T-cell (primary cell): ENCODE results near the gene PTTG1IP. TPM values are rescaled to one million over a fixed set of nuclear protein-coding genes. Genes with fewer than 3 reads are reported as not detected.

Experiments used
- ATAC-seq, 4 experiments: fragments of 200-7000 bp in 3 of 4; fragments of 150-1000 bp in 1 of 4; cut with Tn5 transposase; replicated peaks in 1 of 4; 1 replicate in 3 of 4; 2 replicates in 1 of 4; pipeline ENCODE4 v1.10.0; 2021; ENCODE audit warnings: moderate library complexity in 3 of 4, mild to moderate bottlenecking in 2 of 4, moderate number of reproducible peaks in 1 of 4
- CTCF ChIA-PET, 2 donors: fragments of 300-600 bp; sonication (Branson Sonifier 250); formaldehyde crosslinking; loops; one replicate each; lab custom pipeline; 2022; ENCODE audit warnings: antibody characterized with exemption in 2 of 2; lab: Charles Lee
- POLR2A ChIA-PET, 2 donors: fragments of 300-600 bp; sonication (Branson Sonifier 250); formaldehyde crosslinking; loops; one replicate each; lab custom pipeline; 2022; ENCODE audit warnings: antibody characterized with exemption in 2 of 2; lab: Charles Lee
- DNase-seq, 35 experiments: peaks; one replicate each; pipeline versions ENCODE4 v3.0.0 to v3.0.0-alpha.2; 2013 to 2023
- H3K27ac ChIP-seq: one replicate; pipeline ENCODE4 v1.5.1; 2013; ENCODE audit warnings: low read length
- H3K27me3 ChIP-seq, 2 experiments: replicated peaks in 1 of 2; 1 replicate in 1 of 2; 2 replicates in 1 of 2; pipeline versions ENCODE4 v1.6.1 to v1.7.0; 2013; ENCODE audit warnings: low read length in 1 of 2, mixed read lengths in 1 of 2; ENCODE audit not compliant: control insufficient read depth in 2 of 2, insufficient read depth in 2 of 2; ENCODE audit errors: extremely low read depth in 1 of 2
- H3K36me3 ChIP-seq, 2 donors: 1 replicate in 1 of 2; 2 replicates in 1 of 2; pipeline versions ENCODE4 v1.6.1 to v1.7.0; 2013; ENCODE audit warnings: low read length in 1 of 2; ENCODE audit not compliant: control insufficient read depth in 2 of 2, insufficient read depth in 1 of 2; ENCODE audit errors: extremely low read depth in 1 of 2
- H3K4me1 ChIP-seq, 2 experiments: 1 replicate in 1 of 2; 2 replicates in 1 of 2; pipeline versions ENCODE4 v1.6.1 to v1.7.0; 2013; ENCODE audit warnings: low read length in 2 of 2, mixed read lengths in 1 of 2; ENCODE audit not compliant: insufficient read depth in 2 of 2, control insufficient read depth in 1 of 2; ENCODE audit errors: extremely low read depth in 1 of 2
- H3K4me3 ChIP-seq, 2 donors: 1 replicate in 1 of 2; 2 replicates in 1 of 2; pipeline versions ENCODE4 v1.5.1 to v1.7.0; 2013; ENCODE audit warnings: mild to moderate bottlenecking in 2 of 2, low read length in 1 of 2, moderate library complexity in 1 of 2; ENCODE audit not compliant: control insufficient read depth in 1 of 2; ENCODE audit errors: extremely low read depth in 1 of 2
- H3K9me3 ChIP-seq: 2 replicates; pipeline ENCODE4 v1.7.0; 2013
- H3K27ac Mint-ChIP-seq, 2 donors: one replicate each; pipeline ENCODE4 v1.8.0; 2020 to 2021; ENCODE audit warnings: mild to moderate bottlenecking in 2 of 2, mixed read lengths in 2 of 2
- H3K27me3 Mint-ChIP-seq, 2 donors: one replicate each; pipeline ENCODE4 v1.8.0; 2021 to 2022; ENCODE audit warnings: mixed read lengths in 2 of 2
- H3K36me3 Mint-ChIP-seq: one replicate; pipeline ENCODE4 v1.8.0; 2021; ENCODE audit warnings: mixed read lengths
- H3K4me1 Mint-ChIP-seq, 3 donors: one replicate each; pipeline ENCODE4 v1.8.0; 2020 to 2022; ENCODE audit warnings: mixed read lengths in 3 of 3, mild to moderate bottlenecking in 1 of 3
- H3K4me3 Mint-ChIP-seq, 3 donors: one replicate each; pipeline ENCODE4 v1.8.0; 2020 to 2022; ENCODE audit warnings: mild to moderate bottlenecking in 3 of 3, mixed read lengths in 3 of 3, moderate library complexity in 3 of 3
- H3K9me3 Mint-ChIP-seq, 3 donors: one replicate each; pipeline ENCODE4 v1.8.0; 2020 to 2022; ENCODE audit warnings: mixed read lengths in 3 of 3
- WGBS: methylation state at CpG from one replicate; pipeline ENCODE4 v1.1.5; 2013; ENCODE audit warnings: missing lambda C conversion rate; ENCODE audit not compliant: insufficient coverage; 5-methylcytosine and 5-hydroxymethylcytosine counted together
- total RNA-seq, 35 experiments: library from RNA in 6 of 35; stranded (reverse) in 6 of 35; fragments of 120-200 nt in 1 of 35; gene quantifications; one replicate each; pipeline versions ENCODE4 v1.2.1 to v1.2.4 and lab custom pipeline; 2013 to 2026

PTTG1IP gene
- total RNA-seq, 5 donors from 2014 or later (not counting 1 experiment from before 2014, with no cell fraction given) = 73.4 to 91.1 (median 90.2) TPM

DNA sequence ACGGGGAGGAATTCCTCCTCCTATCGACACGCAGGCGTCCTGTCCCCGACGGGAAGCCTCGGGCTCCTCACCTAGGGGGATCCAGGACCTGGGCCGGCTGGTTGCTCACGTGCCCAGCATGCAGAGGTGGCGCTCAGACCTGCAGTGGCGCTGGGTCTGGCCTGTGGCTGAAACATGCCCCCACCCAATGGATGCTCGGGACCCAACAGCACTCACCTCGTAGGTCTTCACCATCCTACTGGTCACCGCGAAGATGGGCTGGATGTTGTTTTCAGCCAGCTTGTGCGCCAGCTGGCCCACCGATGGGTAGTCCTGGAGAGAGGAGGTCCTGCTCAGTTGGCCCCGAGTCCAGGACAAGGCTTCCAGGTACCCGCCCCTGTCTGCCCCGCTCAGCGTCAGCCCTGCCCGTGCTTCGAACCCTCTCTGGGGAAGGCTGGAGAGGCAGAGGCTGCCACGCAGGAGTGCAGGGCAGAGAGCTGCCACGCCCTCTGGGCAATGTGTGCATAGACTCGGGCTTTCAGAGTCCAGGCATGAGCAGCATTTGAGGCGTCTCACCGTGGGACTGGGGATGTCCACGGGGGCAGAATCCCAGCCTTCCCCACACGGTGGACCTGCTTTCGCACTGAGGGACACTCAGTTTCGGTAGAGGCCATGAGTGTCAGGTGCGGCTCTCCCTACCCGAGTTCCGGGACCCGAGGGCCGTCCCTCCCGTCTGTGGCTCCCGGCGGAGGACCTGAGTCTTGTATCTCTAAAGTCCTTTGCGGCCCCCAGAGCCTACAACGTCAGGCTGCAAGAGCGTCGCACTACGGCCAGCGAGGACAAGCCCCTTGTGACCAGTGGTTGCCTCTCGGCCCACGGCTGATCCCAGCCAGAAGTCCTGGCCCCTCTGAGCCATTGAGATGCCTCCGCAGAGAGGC, 25.6 kb upstream of the PTTG1IP start:
- no peak overlapping the region for H3K4me3 Mint-ChIP-seq
- H3K36me3 ChIP-seq = peaks cover 50 to 96% of the 10 kb centered on the region in 2 donors
- H3K27ac Mint-ChIP-seq = no peak overlapping the region
- DNase-seq = no peak
- ChIA-PET CTCF (interaction anchor here in 1 of 2 donors (0.6 kb wide), 1 partner anchor 33 kb away, joined by 7 read pairs; no protein-coding TSS in a partner anchor), POLR2A (interaction anchor here in 1 of 2 donors (0.6 kb wide), 2 partner anchors 20 to 89 kb away, joined by 3 to 6 read pairs; no protein-coding TSS in a partner anchor)
- WGBS = 91% methylated on average over 44 of the region's 49 CpGs
- peaks cover 0 to 22% of the 10 kb centered on the region in 2 experiments for H3K4me1 ChIP-seq
- no peak for ATAC-seq
- H3K9me3 Mint-ChIP-seq = no peaks in the 10 kb centered on the region
- H3K9me3 ChIP-seq = no peaks in the 10 kb centered on the region
- H3K27me3 ChIP-seq = no peaks in the 10 kb centered on the region
- no peak overlapping the region for H3K4me3 ChIP-seq
- H3K4me1 Mint-ChIP-seq = peaks cover 6 to 14% (median 8%) of the 10 kb centered on the region in 3 donors
- peaks cover 49% of the 10 kb centered on the region for H3K36me3 Mint-ChIP-seq
- no peaks in the 10 kb centered on the region for H3K27me3 Mint-ChIP-seq
- no peak overlapping the region for H3K27ac ChIP-seq

GRCh38 chr21:44898011-44898488, 24.6 kb upstream of the PTTG1IP start:
- H3K27ac ChIP-seq = peak overlapping the region; percentile 5
- ATAC-seq (no peak), DNase-seq (no peak)
- peaks cover 0 to 33% of the 10 kb centered on the region in 2 experiments for H3K4me1 ChIP-seq
- no peak overlapping the region for H3K4me3 ChIP-seq
- ChIA-PET POLR2A (interaction anchor here in 1 of 2 donors (0.7 kb wide), 1 partner anchor 392 kb away, joined by 3 read pairs; no protein-coding TSS in a partner anchor), CTCF (interaction anchor here (0.6 to 0.9 kb wide), 2 partner anchors 34 to 40 kb away, joined by 3 to 7 read pairs; no protein-coding TSS in a partner anchor)
- no peaks in the 10 kb centered on the region for H3K27me3 Mint-ChIP-seq
- H3K27me3 ChIP-seq = no peaks in the 10 kb centered on the region
- WGBS = 91% methylated on average over 11 of the region's 13 CpGs
- H3K9me3 Mint-ChIP-seq = no peaks in the 10 kb centered on the region
- no peak overlapping the region for H3K4me3 Mint-ChIP-seq
- H3K9me3 ChIP-seq = no peaks in the 10 kb centered on the region
- H3K27ac Mint-ChIP-seq = peak overlapping the region in 1 of 2 donors; percentile 22
- peaks cover 46 to 94% of the 10 kb centered on the region in 2 donors for H3K36me3 ChIP-seq
- peaks cover 51% of the 10 kb centered on the region for H3K36me3 Mint-ChIP-seq
- H3K4me1 Mint-ChIP-seq = peaks cover 10 to 22% (median 16%) of the 10 kb centered on the region in 3 donors

- Histone ChIP-seq H3K4me3 (no peak overlapping the region), H3K36me3 (peaks cover 43 to 91% of the 10 kb centered on the region in 2 donors), H3K9me3 (no peaks in the 10 kb centered on the region), H3K27me3 (no peaks in the 10 kb centered on the region), H3K4me1 (peaks cover 3 to 36% of the 10 kb centered on the region in 2 experiments), H3K27ac (no peak overlapping the region)
- Mint-ChIP-seq H3K36me3 (peaks cover 46% of the 10 kb centered on the region), H3K27me3 (no peaks in the 10 kb centered on the region), H3K4me3 (no peak overlapping the region), H3K9me3 (no peaks in the 10 kb centered on the region), H3K4me1 (peaks cover 13 to 23% (median 17%) of the 10 kb centered on the region in 3 donors), H3K27ac (no peak overlapping the region)
- ChIA-PET CTCF (interaction anchor here in 1 of 2 donors (0.8 to 0.9 kb wide), 2 partner anchors 30 to 40 kb away, joined by 3 read pairs; no protein-coding TSS in a partner anchor), POLR2A (interaction anchor here in 1 of 2 donors (0.7 kb wide), 1 partner anchor 393 kb away, joined by 3 read pairs; no protein-coding TSS in a partner anchor)
- WGBS = 89% methylated on average over 7 of the region's 21 CpGs
- DNase-seq (no peak), ATAC-seq (peak; percentile 14 to 41 (median 22))
Measured at GRCh38 chr21:44897326-44898010, 24.0 kb upstream of the PTTG1IP start.

- Histone ChIP-seq H3K4me3 (no peak overlapping the region), H3K36me3 (peaks cover 42 to 88% of the 10 kb centered on the region in 2 donors), H3K27ac (no peak overlapping the region), H3K9me3 (no peaks in the 10 kb centered on the region), H3K4me1 (peaks cover 3 to 41% of the 10 kb centered on the region in 2 experiments), H3K27me3 (no peaks in the 10 kb centered on the region)
- peaks cover 38% of the 10 kb centered on the region for H3K36me3 Mint-ChIP-seq
- ChIA-PET POLR2A (no interaction called here), CTCF (interaction anchor here (0.7 to 0.9 kb wide), 3 partner anchors 30 to 586 kb away, joined by 3 to 6 read pairs (median 3); no protein-coding TSS in a partner anchor)
- H3K4me3 Mint-ChIP-seq = no peak overlapping the region
- H3K4me1 Mint-ChIP-seq = peaks cover 14 to 24% (median 21%) of the 10 kb centered on the region in 3 donors
- DNase-seq (no peak), ATAC-seq (no peak)
- no peaks in the 10 kb centered on the region for H3K27me3 Mint-ChIP-seq
- H3K27ac Mint-ChIP-seq = no peak overlapping the region
- no peaks in the 10 kb centered on the region for H3K9me3 Mint-ChIP-seq
- 89% methylated on average over 24 of the region's 25 CpGs for WGBS
Measured at GRCh38 chr21:44896561-44897286, 23.2 kb upstream of the PTTG1IP start.

- Histone ChIP-seq H3K4me1 (peaks cover 3 to 50% of the 10 kb centered on the region in 2 experiments), H3K27me3 (no peaks in the 10 kb centered on the region), H3K9me3 (no peaks in the 10 kb centered on the region), H3K36me3 (peaks cover 37 to 88% of the 10 kb centered on the region in 2 donors), H3K4me3 (no peak overlapping the region), H3K27ac (no peak overlapping the region)
- peaks cover 34% of the 10 kb centered on the region for H3K36me3 Mint-ChIP-seq
- H3K27ac Mint-ChIP-seq = peak overlapping the region; percentile 44 to 71
- DNase-seq (no peak), ATAC-seq (no peak)
- 94% methylated on average over 3 of the region's 11 CpGs for WGBS
- H3K4me3 Mint-ChIP-seq = no peak overlapping the region
- H3K27me3 Mint-ChIP-seq = no peaks in the 10 kb centered on the region
- ChIA-PET POLR2A (no interaction called here), CTCF (interaction anchor here in 1 of 2 donors (1.0 kb wide), 1 partner anchor 37 kb away, joined by 5 read pairs; no protein-coding TSS in a partner anchor)
- H3K9me3 Mint-ChIP-seq = no peaks in the 10 kb centered on the region
- peaks cover 14 to 24% (median 21%) of the 10 kb centered on the region in 3 donors for H3K4me1 Mint-ChIP-seq
Measured at GRCh38 chr21:44895859-44896258, 22.4 kb upstream of the PTTG1IP start.
